Upper lobe of left lung (tissue), 4 donors: ENCODE measurements around the gene STIP1.

Source experiments
- POLR2A ChIP-seq, 4 donors: fragments of 450-650 bp; IDR thresholded peaks; one replicate each; pipeline ENCODE4 v1.5.1; 2016 to 2017; ENCODE audit warnings: antibody characterized with exemption in 4 of 4, mild to moderate bottlenecking in 2 of 4
- TF ChIP-seq, protein P1 (sequence below), 6 experiments: fragments of 450-650 bp in 4 of 6; fragments of 200-600 bp in 2 of 6; sonication (generic) in 2 of 6; IDR thresholded peaks; one replicate each; pipeline ENCODE4 v1.5.1; 2016 to 2019; ENCODE audit warnings: antibody characterized with exemption in 6 of 6

DNA sequence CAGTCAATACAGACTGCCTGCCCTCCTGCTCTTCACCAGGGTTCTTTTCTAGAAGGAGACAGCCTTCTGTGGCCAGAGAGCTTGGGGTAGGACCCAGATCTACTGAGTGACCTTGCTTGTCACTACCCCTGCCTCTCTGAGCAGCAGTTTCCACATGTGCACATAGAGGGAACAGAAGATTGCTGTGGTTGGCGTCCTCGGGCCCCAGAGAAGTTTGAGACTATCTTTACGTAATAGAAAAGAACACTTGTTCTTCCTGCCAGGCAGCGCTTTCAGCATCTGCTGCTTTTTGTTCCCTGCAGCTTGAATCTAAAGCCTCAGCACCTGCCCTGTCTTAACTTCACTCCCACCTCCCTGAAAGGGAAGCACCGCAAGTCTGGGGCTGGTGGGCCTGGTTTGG lies 53.0 kb downstream of the STIP1 start:
- TF ChIP-seq, protein P1, sequence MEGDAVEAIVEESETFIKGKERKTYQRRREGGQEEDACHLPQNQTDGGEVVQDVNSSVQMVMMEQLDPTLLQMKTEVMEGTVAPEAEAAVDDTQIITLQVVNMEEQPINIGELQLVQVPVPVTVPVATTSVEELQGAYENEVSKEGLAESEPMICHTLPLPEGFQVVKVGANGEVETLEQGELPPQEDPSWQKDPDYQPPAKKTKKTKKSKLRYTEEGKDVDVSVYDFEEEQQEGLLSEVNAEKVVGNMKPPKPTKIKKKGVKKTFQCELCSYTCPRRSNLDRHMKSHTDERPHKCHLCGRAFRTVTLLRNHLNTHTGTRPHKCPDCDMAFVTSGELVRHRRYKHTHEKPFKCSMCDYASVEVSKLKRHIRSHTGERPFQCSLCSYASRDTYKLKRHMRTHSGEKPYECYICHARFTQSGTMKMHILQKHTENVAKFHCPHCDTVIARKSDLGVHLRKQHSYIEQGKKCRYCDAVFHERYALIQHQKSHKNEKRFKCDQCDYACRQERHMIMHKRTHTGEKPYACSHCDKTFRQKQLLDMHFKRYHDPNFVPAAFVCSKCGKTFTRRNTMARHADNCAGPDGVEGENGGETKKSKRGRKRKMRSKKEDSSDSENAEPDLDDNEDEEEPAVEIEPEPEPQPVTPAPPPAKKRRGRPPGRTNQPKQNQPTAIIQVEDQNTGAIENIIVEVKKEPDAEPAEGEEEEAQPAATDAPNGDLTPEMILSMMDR (IDR thresholded peaks at IDR 0.05) = no peak
- TF ChIP-seq POLR2A (IDR thresholded peaks at IDR 0.05) = no peak
